ENCODE measurements around the gene NKD1. TPM values are rescaled to one million over a fixed set of nuclear protein-coding genes. Genes with fewer than 3 reads are reported as not detected.

NKD1 gene
- total and polyA plus RNA-seq, 2 donors (not counting 1 experiment from before 2014, with no cell fraction given): 0.16 to 1.9 TPM

DNA sequence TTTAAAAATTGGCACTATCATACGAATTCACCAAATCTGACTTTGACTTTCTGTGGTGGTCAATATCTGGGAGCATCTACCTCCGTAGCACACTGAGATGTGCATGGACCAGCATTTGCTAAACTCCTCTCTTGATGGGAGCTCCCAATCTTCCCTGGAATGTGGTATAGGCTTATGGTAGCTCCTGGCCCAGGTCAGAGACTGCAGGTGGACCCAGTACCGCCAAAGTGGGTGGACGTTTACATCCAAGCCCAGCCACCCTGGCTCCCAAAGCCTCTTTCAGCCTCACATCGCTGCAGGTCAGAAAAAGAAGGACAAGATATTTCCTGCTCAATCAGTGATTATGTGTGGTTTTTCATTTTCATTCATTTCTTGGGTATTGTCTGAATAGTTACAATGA, 43.1 kb upstream of the NKD1 start:
- DNase-seq: no peak
- peaks cover 21% of the 10 kb centered on the region for H3K27me3 Mint-ChIP-seq
- ChIA-PET POLR2A (no interaction called here), CTCF (no interaction called here)
- 90% methylated on average over 3 of the region's 5 CpGs for WGBS (ENCODE audit: insufficient coverage)
- no peak for ATAC-seq (ENCODE audit: low read depth)
- Histone ChIP-seq H3K36me3 (replicated peaks in 1 of 2; ENCODE audit: control extremely low read depth in 1 of 2, control insufficient read depth in 1 of 2, extremely low read depth in 1 of 2, insufficient read depth in 2 of 2, low read length in 1 of 2) (no peaks in the 10 kb centered on the region), H2AFZ (ENCODE audit: insufficient read depth, low read depth, low read length, poor library complexity, severe bottlenecking) (no peak overlapping the region), H3K27ac (ENCODE audit: low read length in 2 of 2) (no peak overlapping the region), H4K20me1 (ENCODE audit: control insufficient read depth, insufficient read depth, low read length, poor library complexity, severe bottlenecking) (no peaks in the 10 kb centered on the region), H3K9ac (ENCODE audit: low read length) (no peak overlapping the region), H3K4me3 (ENCODE audit: control extremely low read depth in 1 of 5, extremely low read depth in 1 of 5, insufficient read depth in 1 of 5, low read depth in 2 of 5, low read length in 4 of 5) (no peak overlapping the region), H3K4me2 (replicated peaks; ENCODE audit: low read depth, low read length, poor library complexity, severe bottlenecking) (no peak overlapping the region), H3K27me3 (replicated peaks in 1 of 4; ENCODE audit: control extremely low read depth in 1 of 4, control insufficient read depth in 3 of 4, insufficient read depth in 4 of 4, low read length in 3 of 4) (peaks cover 0 to 1% (median 0%) of the 10 kb centered on the region in 4 experiments), H3K4me1 (ENCODE audit: control insufficient read depth in 2 of 2, insufficient read depth in 2 of 2, low read length in 2 of 2) (no peaks in the 10 kb centered on the region), H3K79me2 (ENCODE audit: control insufficient read depth, insufficient read depth, low read length) (no peaks in the 10 kb centered on the region), H3K9me3 (ENCODE audit: control extremely low read depth in 1 of 3, control insufficient read depth in 2 of 3, insufficient read depth in 1 of 3, low read length in 2 of 3) (peaks cover 0 to 15% (median 0%) of the 10 kb centered on the region in 3 donors)
- no peak overlapping the region for H3K27ac Mint-ChIP-seq
- intact Hi-C loops (cut with micrococcal nuclease): no loop called here
- TF ChIP-seq, protein P1, sequence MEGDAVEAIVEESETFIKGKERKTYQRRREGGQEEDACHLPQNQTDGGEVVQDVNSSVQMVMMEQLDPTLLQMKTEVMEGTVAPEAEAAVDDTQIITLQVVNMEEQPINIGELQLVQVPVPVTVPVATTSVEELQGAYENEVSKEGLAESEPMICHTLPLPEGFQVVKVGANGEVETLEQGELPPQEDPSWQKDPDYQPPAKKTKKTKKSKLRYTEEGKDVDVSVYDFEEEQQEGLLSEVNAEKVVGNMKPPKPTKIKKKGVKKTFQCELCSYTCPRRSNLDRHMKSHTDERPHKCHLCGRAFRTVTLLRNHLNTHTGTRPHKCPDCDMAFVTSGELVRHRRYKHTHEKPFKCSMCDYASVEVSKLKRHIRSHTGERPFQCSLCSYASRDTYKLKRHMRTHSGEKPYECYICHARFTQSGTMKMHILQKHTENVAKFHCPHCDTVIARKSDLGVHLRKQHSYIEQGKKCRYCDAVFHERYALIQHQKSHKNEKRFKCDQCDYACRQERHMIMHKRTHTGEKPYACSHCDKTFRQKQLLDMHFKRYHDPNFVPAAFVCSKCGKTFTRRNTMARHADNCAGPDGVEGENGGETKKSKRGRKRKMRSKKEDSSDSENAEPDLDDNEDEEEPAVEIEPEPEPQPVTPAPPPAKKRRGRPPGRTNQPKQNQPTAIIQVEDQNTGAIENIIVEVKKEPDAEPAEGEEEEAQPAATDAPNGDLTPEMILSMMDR (IDR thresholded peaks at IDR 0.05): no peak
- TF ChIP-seq EZH2 (IDR thresholded peaks at IDR 0.05; ENCODE audit: borderline replicate concordance, insufficient read depth, low read depth, low read length, poor library complexity, severe bottlenecking): no peak
- no peaks in the 10 kb centered on the region for H3K9me3 Mint-ChIP-seq (ENCODE audit: insufficient read depth)
- no peaks in the 10 kb centered on the region for H3K4me1 Mint-ChIP-seq
- H3K4me3 Mint-ChIP-seq: no peak overlapping the region

DNA sequence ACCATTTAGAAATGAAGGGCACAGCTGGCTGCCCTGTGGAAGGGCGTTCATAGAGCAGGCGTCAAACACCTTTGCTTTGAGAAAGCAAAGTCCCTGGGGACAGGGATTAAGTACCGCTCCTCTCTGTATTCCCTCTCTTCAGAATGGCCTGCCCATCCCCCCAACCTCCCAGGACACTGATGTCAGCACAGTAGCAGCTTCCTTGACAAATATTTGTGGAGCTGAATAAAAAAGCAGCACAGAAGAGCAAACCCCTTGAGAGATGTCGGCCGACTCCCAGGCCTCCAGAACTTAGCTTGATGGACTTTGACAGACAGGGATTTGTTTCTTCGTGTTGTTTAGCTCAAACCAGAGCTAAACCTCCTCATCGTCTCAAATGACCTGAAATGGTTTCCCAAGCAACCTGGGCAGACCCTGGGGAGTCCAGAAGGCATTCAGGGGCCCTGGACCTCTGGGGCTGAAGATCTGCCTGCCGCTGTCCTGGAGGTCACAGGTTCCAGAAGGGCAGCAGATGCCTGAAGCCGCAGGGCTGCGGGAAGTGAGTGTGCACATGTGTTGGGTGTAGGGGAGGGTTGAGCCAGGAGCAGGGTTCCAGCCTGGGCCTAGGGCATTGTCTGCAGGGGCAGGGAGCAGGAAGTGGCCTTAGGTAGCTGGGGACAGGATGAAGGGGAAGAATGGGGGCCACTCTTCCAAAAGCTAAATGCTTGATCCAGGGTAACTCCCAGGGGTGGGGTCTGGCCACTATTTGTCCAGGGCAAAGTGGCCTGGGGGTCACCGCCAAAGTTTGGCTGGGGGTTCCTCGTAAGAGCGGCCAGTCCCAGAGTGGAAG, 42.3 kb upstream of the NKD1 start:
- 87% methylated on average over 12 of the region's 13 CpGs for WGBS (ENCODE audit: insufficient coverage)
- Histone ChIP-seq H3K4me1 (ENCODE audit: control insufficient read depth in 2 of 2, insufficient read depth in 2 of 2, low read length in 2 of 2) (no peaks in the 10 kb centered on the region), H3K27me3 (replicated peaks in 1 of 4; ENCODE audit: control extremely low read depth in 1 of 4, control insufficient read depth in 3 of 4, insufficient read depth in 4 of 4, low read length in 3 of 4) (peaks cover 0 to 4% (median 0%) of the 10 kb centered on the region in 4 experiments), H4K20me1 (ENCODE audit: control insufficient read depth, insufficient read depth, low read length, poor library complexity, severe bottlenecking) (no peaks in the 10 kb centered on the region), H3K36me3 (replicated peaks in 1 of 2; ENCODE audit: control extremely low read depth in 1 of 2, control insufficient read depth in 1 of 2, extremely low read depth in 1 of 2, insufficient read depth in 2 of 2, low read length in 1 of 2) (no peaks in the 10 kb centered on the region), H2AFZ (ENCODE audit: insufficient read depth, low read depth, low read length, poor library complexity, severe bottlenecking) (no peak overlapping the region), H3K27ac (ENCODE audit: low read length in 2 of 2) (no peak overlapping the region), H3K9me3 (ENCODE audit: control extremely low read depth in 1 of 3, control insufficient read depth in 2 of 3, insufficient read depth in 1 of 3, low read length in 2 of 3) (peaks cover 0 to 15% (median 0%) of the 10 kb centered on the region in 3 donors), H3K9ac (ENCODE audit: low read length) (no peak overlapping the region), H3K4me3 (ENCODE audit: control extremely low read depth in 1 of 5, extremely low read depth in 1 of 5, insufficient read depth in 1 of 5, low read depth in 2 of 5, low read length in 4 of 5) (no peak overlapping the region), H3K79me2 (ENCODE audit: control insufficient read depth, insufficient read depth, low read length) (no peaks in the 10 kb centered on the region), H3K4me2 (replicated peaks; ENCODE audit: low read depth, low read length, poor library complexity, severe bottlenecking) (no peak overlapping the region)
- ATAC-seq (ENCODE audit: low read depth) (no peak), DNase-seq (no peak)
- ChIA-PET CTCF (interaction anchor here (1.2 kb wide), 1 partner anchor 139 kb away, joined by 5 read pairs; no protein-coding TSS in a partner anchor), POLR2A (no interaction called here)
- no peak for TF ChIP-seq EZH2 (IDR thresholded peaks at IDR 0.05; ENCODE audit: borderline replicate concordance, insufficient read depth, low read depth, low read length, poor library complexity, severe bottlenecking)
- TF ChIP-seq, protein P1 (IDR thresholded peaks at IDR 0.05): no peak
- Mint-ChIP-seq H3K27ac (no peak overlapping the region), H3K4me1 (no peaks in the 10 kb centered on the region), H3K27me3 (peaks cover 24% of the 10 kb centered on the region), H3K9me3 (ENCODE audit: insufficient read depth) (no peaks in the 10 kb centered on the region), H3K4me3 (no peak overlapping the region)
- intact Hi-C loops (cut with micrococcal nuclease): no loop called here
